Measurements from ENCODE around the gene CDH8.

DNA sequence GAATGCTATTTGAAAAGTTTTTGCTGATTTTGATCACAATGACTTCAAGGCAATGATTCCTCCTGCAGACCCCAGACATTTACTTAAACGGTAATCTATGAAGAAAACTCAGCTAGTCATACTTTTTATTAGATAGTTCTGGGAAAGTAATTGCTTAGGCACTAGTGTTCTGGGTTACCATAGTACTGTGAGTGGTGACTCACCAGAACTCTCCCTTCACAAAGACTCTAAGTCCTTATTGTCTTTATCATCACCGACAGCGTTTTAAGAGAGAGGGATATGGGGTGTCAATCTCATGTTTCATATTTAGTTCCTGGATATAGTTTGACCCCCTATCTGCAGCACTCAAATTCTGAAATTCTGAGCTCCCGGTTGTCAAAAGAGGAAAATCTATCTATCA lies 43.0 kb upstream of the CDH8 start:
- TF ChIP-seq POLR2AphosphoS5 (IDR thresholded peaks at IDR 0.05; ENCODE audit: low read depth, low read length) (no peak), RAD21 (IDR thresholded peaks at IDR 0.05; ENCODE audit: low read depth) (no peak), SIN3A (IDR thresholded peaks at IDR 0.05; ENCODE audit: low read depth) (no peak), POLR2A (IDR thresholded peaks at IDR 0.05; ENCODE audit: borderline replicate concordance, extremely low read depth, insufficient read depth, insufficient read length) (no peak), SP1 (IDR thresholded peaks at IDR 0.05; ENCODE audit: low read depth) (no peak), ZFX (IDR thresholded peaks at IDR 0.05) (no peak), EGR1 (IDR thresholded peaks at IDR 0.05; ENCODE audit: low read depth) (no peak), TCF7L2 (IDR thresholded peaks at IDR 0.05; ENCODE audit: borderline replicate concordance, extremely low read depth, insufficient read depth, insufficient read length) (no peak), YY1 (IDR thresholded peaks at IDR 0.05; ENCODE audit: extremely low read depth, insufficient replicate concordance, low read depth, low read length) (no peak), CEBPB (IDR thresholded peaks at IDR 0.05; ENCODE audit: low read depth) (no peak)
- TF ChIP-seq, protein P1, sequence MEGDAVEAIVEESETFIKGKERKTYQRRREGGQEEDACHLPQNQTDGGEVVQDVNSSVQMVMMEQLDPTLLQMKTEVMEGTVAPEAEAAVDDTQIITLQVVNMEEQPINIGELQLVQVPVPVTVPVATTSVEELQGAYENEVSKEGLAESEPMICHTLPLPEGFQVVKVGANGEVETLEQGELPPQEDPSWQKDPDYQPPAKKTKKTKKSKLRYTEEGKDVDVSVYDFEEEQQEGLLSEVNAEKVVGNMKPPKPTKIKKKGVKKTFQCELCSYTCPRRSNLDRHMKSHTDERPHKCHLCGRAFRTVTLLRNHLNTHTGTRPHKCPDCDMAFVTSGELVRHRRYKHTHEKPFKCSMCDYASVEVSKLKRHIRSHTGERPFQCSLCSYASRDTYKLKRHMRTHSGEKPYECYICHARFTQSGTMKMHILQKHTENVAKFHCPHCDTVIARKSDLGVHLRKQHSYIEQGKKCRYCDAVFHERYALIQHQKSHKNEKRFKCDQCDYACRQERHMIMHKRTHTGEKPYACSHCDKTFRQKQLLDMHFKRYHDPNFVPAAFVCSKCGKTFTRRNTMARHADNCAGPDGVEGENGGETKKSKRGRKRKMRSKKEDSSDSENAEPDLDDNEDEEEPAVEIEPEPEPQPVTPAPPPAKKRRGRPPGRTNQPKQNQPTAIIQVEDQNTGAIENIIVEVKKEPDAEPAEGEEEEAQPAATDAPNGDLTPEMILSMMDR (IDR thresholded peaks at IDR 0.05 in 2 of 3, conservative IDR thresholded peaks at IDR 0.05 in 1 of 3; ENCODE audit: borderline replicate concordance in 1 of 3, insufficient read depth in 1 of 3, low read depth in 2 of 3, low read length in 2 of 3): no peak
